HCT116 (cell line): ENCODE results near the gene RPS13.

ENCODE experiments used
- CTCF ChIP-seq, 3 experiments: fragments of 200-600 bp in 1 of 3; sonication (generic) in 1 of 3; IDR thresholded peaks in 2 of 3; conservative IDR thresholded peaks in 1 of 3; 2 replicates each; pipeline ENCODE4 v1.5.1; 2012 to 2017; ENCODE audit warnings: low read depth in 2 of 3, low read length in 2 of 3, antibody characterized with exemption in 1 of 3, borderline replicate concordance in 1 of 3, control low read depth in 1 of 3, mild to moderate bottlenecking in 1 of 3, mixed read lengths in 1 of 3, mixed run types in 1 of 3, moderate library complexity in 1 of 3; ENCODE audit not compliant: insufficient read depth in 1 of 3
- EGR1 ChIP-seq: IDR thresholded peaks from 2 replicates; pipeline ENCODE4 v1.6.1; 2012; ENCODE audit warnings: low read depth
- EZH2 ChIP-seq: fragments of 200-600 bp; sonication (generic); IDR thresholded peaks from 2 replicates; pipeline ENCODE4 v1.6.1; 2017; ENCODE audit warnings: antibody characterized with exemption, mixed run types
- JUND ChIP-seq: IDR thresholded peaks from 2 replicates; pipeline ENCODE4 v1.6.1; 2012
- POLR2A ChIP-seq: IDR thresholded peaks from 2 replicates; pipeline ENCODE4 v1.7.0; 2011; ENCODE audit warnings: borderline replicate concordance; ENCODE audit not compliant: insufficient read depth, insufficient read length; ENCODE audit errors: extremely low read depth
- POLR2AphosphoS5 ChIP-seq: IDR thresholded peaks from 2 replicates; pipeline ENCODE4 v1.6.1; 2011; ENCODE audit warnings: mild to moderate bottlenecking, low read depth, low read length, moderate library complexity
- TCF7L2 ChIP-seq: IDR thresholded peaks from 2 replicates; pipeline ENCODE4 v1.7.0; 2011; ENCODE audit warnings: borderline replicate concordance, inconsistent platforms; ENCODE audit not compliant: insufficient read depth, insufficient read length; ENCODE audit errors: extremely low read depth
- ZBTB33 ChIP-seq: IDR thresholded peaks from 2 replicates; pipeline ENCODE4 v1.6.1; 2011; ENCODE audit warnings: mild to moderate bottlenecking, low read length, moderate library complexity; ENCODE audit not compliant: insufficient replicate concordance; ENCODE audit errors: extremely low read depth
- ZNF274 ChIP-seq: fragments of 200-500 bp; sonication (Bioruptor generic); IDR thresholded peaks from 2 replicates; pipeline ENCODE4 v1.6.1; 2014; ENCODE audit warnings: mild to moderate bottlenecking, low read depth, low read length, inconsistent platforms

GRCh38 chr11:17117262-17117661 is 39.8 kb upstream of the RPS13 start:
- TF ChIP-seq CTCF (IDR thresholded peaks at IDR 0.05 in 2 of 3, conservative IDR thresholded peaks at IDR 0.05 in 1 of 3; ENCODE audit: borderline replicate concordance in 1 of 3, insufficient read depth in 1 of 3, low read depth in 2 of 3, low read length in 2 of 3) (no peak), TCF7L2 (no peak), EZH2 (no peak), ZNF274 (no peak), EGR1 (no peak), POLR2A (no peak), JUND (no peak), ZBTB33 (no peak), POLR2AphosphoS5 (no peak)
